HG02970 (cell line): ENCODE data around the gene RXFP3.

Source experiments
- ATAC-seq: cut with Tn5 transposase; IDR thresholded peaks from one replicate; pipeline ENCODE4 v1.9.1; 2021; ENCODE audit warnings: mild to moderate bottlenecking, moderate library complexity, moderate number of reproducible peaks; ENCODE audit not compliant: unreplicated experiment, low FRiP score

The RXFP3 gene

DNA sequence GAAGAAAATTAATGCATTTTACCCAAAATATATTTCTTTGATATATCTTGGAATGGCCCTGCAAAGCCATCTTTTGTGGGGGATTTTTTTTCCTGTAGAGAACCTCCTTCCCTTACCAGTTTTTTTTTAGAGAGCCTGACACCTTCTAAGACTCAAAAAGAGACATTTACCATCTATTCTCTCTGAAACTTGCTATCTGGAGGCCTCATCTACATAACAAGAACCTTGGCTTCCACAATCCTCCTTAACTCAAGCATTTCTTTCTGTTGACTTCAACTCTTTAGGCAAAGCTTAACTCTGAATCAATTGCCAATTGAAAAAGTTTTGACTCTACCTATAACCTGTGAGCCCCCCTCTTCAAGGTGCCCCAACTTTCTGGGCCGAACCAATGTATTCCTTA is 42.1 kb downstream of the RXFP3 start:
- no peak for ATAC-seq

DNA sequence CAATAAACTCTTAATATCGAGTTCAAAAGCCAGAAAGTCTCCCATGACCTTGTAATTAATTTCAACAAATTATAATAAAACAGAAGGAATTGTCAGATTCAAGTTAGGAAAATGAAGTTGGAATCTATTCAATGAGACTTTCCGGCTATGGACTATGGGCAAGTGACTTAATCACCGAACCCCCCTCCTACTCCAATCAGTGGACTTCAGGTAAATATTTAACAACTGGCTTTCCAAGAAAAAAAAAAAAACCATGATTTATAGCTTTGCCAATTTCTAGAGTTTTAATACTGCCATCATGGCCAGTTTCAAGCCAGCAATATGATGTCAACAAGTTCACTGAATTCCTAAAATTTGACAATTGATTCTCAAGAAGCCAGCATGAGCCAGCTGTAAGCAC is 43.8 kb downstream of the RXFP3 start:
- no peak for ATAC-seq

DNA sequence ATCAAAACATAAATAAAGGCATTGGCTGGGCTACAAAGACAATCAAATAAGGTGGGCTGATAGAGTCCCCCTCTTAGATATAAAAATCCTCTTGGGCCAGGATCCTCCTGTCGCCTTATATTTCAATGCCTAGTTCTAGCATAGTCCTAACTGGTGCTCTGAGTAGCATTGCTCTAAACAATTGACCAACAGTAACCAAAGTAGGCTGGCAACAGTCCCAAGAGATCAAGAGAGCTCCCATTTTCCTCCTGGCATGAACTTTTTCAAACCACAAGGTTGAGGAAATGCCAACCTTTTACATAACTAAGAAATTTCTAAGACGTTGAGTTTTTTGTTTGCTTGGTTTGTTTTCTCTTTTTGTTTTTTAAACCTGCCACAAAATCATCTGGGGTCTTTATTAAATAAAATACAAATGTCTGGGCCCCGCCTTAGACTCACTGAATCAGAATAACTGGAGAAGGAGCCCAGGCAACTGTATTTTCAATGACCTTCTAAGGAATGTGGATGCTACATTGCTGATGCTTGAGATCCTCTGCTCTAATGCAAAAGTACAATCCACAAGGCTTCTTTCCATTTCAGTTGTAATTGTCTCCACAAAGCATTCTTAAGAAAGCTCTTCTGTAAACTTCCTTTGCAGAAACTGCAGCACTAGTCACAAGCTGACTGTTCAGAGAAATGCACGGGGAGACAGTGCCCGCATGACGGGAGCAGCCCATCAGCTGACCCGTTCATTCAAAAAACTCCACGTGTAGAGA is 45.4 kb downstream of the RXFP3 start:
- ATAC-seq: no peak

GRCh38 chr5:33984178-33984577 is 48.0 kb downstream of the RXFP3 start:
- ATAC-seq: no peak

- no peak for ATAC-seq
These were observed 48.5 kb downstream of the RXFP3 start, which contains the start of gene SLC45A2 for GRCh38 chr5:33984671-33985124. Gene SLC45A2 (minus strand): TSS chr5:33984693. CDS start chr5:33984583, 110 bp downstream.

GRCh38 chr5:33985447-33985846 is 49.3 kb downstream of the RXFP3 start:
- no peak for ATAC-seq
